Neuronal stem cell (in vitro differentiated cells): Measurements from ENCODE around the gene PRTG.

Experiments
- DNase-seq: peaks from one replicate; pipeline ENCODE4 v3.0.0-alpha.2; 2013; ENCODE audit warnings: low spot score
- H2AFZ ChIP-seq: one replicate; pipeline ENCODE4 v1.6.1; 2013; ENCODE audit warnings: mild to moderate bottlenecking, low read length, inconsistent platforms
- H2AK5ac ChIP-seq: 2 replicates; pipeline ENCODE4 v1.6.1; 2013; ENCODE audit warnings: low read depth, mild to moderate bottlenecking, inconsistent platforms, low read length, moderate library complexity, mixed read lengths
- H2BK120ac ChIP-seq: 2 replicates; pipeline ENCODE4 v1.6.1; 2013; ENCODE audit warnings: low read depth, mild to moderate bottlenecking, inconsistent platforms, low read length, moderate library complexity, mixed read lengths
- H2BK12ac ChIP-seq: one replicate; pipeline ENCODE4 v1.6.1; 2013; ENCODE audit warnings: low read length, inconsistent platforms
- H2BK15ac ChIP-seq: 2 replicates; pipeline ENCODE4 v1.6.1; 2013; ENCODE audit warnings: mild to moderate bottlenecking, low read length, inconsistent platforms, mixed read lengths
- H2BK5ac ChIP-seq: one replicate; pipeline ENCODE4 v1.6.1; 2013; ENCODE audit warnings: inconsistent platforms, mild to moderate bottlenecking, low read length, moderate library complexity
- H3K14ac ChIP-seq: one replicate; pipeline ENCODE4 v1.6.1; 2013; ENCODE audit warnings: low read length, inconsistent platforms
- H3K18ac ChIP-seq: 2 replicates; pipeline ENCODE4 v1.6.1; 2013; ENCODE audit warnings: low read length, inconsistent platforms
- H3K23ac ChIP-seq: 2 replicates; pipeline ENCODE4 v1.6.1; 2013; ENCODE audit warnings: low read depth, mild to moderate bottlenecking, mixed read lengths, low read length, inconsistent platforms; ENCODE audit not compliant: poor library complexity
- H3K27ac ChIP-seq: replicated peaks from 3 replicates; pipeline ENCODE4 v1.5.1; 2013; ENCODE audit warnings: low read length, inconsistent platforms
- H3K27me3 ChIP-seq, 3 experiments: 2 replicates each; pipeline ENCODE4 v1.6.1; 2013; ENCODE audit warnings: low read length in 3 of 3, mild to moderate bottlenecking in 2 of 3, inconsistent platforms in 1 of 3, low read depth in 1 of 3, mixed read lengths in 1 of 3, moderate library complexity in 1 of 3; ENCODE audit not compliant: control insufficient read depth in 3 of 3, insufficient read depth in 3 of 3
- H3K36me3 ChIP-seq, 2 donors: replicated peaks in 1 of 2; 2 replicates each; pipeline ENCODE4 v1.6.1; 2013; ENCODE audit warnings: low read length in 2 of 2; ENCODE audit not compliant: control insufficient read depth in 2 of 2, insufficient read depth in 2 of 2
- H3K4ac ChIP-seq: 2 replicates; pipeline ENCODE4 v1.6.1; 2013; ENCODE audit warnings: inconsistent platforms, mild to moderate bottlenecking, low read length, moderate library complexity
- H3K4me1 ChIP-seq, 2 donors: 1 replicate in 1 of 2; 2 replicates in 1 of 2; pipeline ENCODE4 v1.6.1; 2013; ENCODE audit warnings: low read length in 2 of 2, low read depth in 1 of 2; ENCODE audit not compliant: control insufficient read depth in 2 of 2, insufficient read depth in 1 of 2
- H3K4me2 ChIP-seq: one replicate; pipeline ENCODE4 v1.6.1; 2013; ENCODE audit warnings: mild to moderate bottlenecking, low read length, inconsistent platforms; ENCODE audit not compliant: insufficient read depth, poor library complexity, severe bottlenecking
- H3K4me3 ChIP-seq, 2 donors: 2 replicates each; pipeline ENCODE4 v1.5.1; 2013; ENCODE audit warnings: low read length in 2 of 2, mild to moderate bottlenecking in 2 of 2, inconsistent platforms in 1 of 2, moderate library complexity in 1 of 2
- H3K79me1 ChIP-seq: one replicate; pipeline ENCODE4 v1.6.1; 2013; ENCODE audit warnings: low read depth, mild to moderate bottlenecking, inconsistent platforms, low read length, moderate library complexity
- H3K9ac ChIP-seq: one replicate; pipeline ENCODE4 v1.6.1; 2013; ENCODE audit warnings: mild to moderate bottlenecking, low read depth, low read length, inconsistent platforms; ENCODE audit not compliant: poor library complexity
- H3K9me3 ChIP-seq, 2 donors: replicated peaks in 1 of 2; 2 replicates each; pipeline versions ENCODE3 to v1.6.1; 2013; ENCODE audit warnings: low read length in 2 of 2, mild to moderate bottlenecking in 2 of 2, inconsistent platforms in 1 of 2, low read depth in 1 of 2, mixed read lengths in 1 of 2, moderate library complexity in 1 of 2; ENCODE audit not compliant: control insufficient read depth in 2 of 2, insufficient read depth in 1 of 2
- H4K8ac ChIP-seq: one replicate; pipeline ENCODE4 v1.6.1; 2013; ENCODE audit warnings: low read depth, mild to moderate bottlenecking, inconsistent platforms, low read length, moderate library complexity
- H4K91ac ChIP-seq: one replicate; pipeline ENCODE4 v1.6.1; 2013; ENCODE audit warnings: low read length, low read depth, mild to moderate bottlenecking, inconsistent platforms; ENCODE audit not compliant: poor library complexity
- WGBS, 2 donors: extraction: QIAGEN DNeasy Blood & Tissue Kit; methylation state at CpG; one replicate each; pipeline ENCODE4 v1.1.7; 2013; ENCODE audit warnings: missing lambda C conversion rate in 2 of 2, mixed read lengths in 1 of 2; ENCODE audit not compliant: insufficient read length in 2 of 2, insufficient replicate concordance in 1 of 2; ENCODE audit errors: extremely low coverage in 2 of 2; 5-methylcytosine and 5-hydroxymethylcytosine counted together

PRTG gene

DNA sequence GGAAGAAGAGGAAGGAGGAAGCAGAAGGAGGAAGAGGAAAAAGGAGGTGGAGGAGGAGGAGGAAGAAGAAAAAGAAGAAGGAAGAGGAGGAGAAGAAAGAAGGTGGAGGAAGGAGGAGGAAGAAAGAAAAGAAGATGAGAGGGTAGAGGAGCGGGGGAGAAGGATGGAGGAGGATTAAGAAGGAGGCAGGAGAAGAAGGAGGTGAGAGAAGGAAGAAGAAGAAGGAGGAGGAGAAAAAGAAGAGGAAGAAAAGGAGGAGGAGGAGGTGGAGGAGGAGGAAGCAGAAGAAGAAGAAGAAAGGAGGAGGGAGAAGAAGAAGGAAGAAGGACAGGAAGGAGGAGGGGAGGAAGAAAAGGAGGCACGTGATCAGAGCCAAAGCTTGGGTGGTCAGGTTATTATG is 37.3 kb upstream of the PRTG start:
- Histone ChIP-seq H3K27me3 (no peaks in the 10 kb centered on the region), H2BK15ac (no peak overlapping the region), H2AFZ (no peak overlapping the region), H3K23ac (no peak overlapping the region), H3K9me3 (peaks cover 2 to 4% of the 10 kb centered on the region in 2 donors), H2BK12ac (no peak overlapping the region), H3K4me1 (peaks cover 5 to 11% of the 10 kb centered on the region in 2 donors), H4K91ac (no peak overlapping the region), H3K27ac (no peak overlapping the region), H2AK5ac (no peak overlapping the region), H3K36me3 (no peaks in the 10 kb centered on the region), H3K79me1 (no peaks in the 10 kb centered on the region), H4K8ac (no peak overlapping the region), H3K4me3 (no peak overlapping the region), H2BK5ac (no peak overlapping the region), H3K18ac (no peak overlapping the region), H3K14ac (no peak overlapping the region), H2BK120ac (no peak overlapping the region), H3K4ac (no peak overlapping the region), H3K9ac (no peak overlapping the region), H3K4me2 (no peak overlapping the region)
- WGBS, 2 donors = 100% methylated on average over 1 of the region's 2 CpGs
- no peak for DNase-seq

DNA sequence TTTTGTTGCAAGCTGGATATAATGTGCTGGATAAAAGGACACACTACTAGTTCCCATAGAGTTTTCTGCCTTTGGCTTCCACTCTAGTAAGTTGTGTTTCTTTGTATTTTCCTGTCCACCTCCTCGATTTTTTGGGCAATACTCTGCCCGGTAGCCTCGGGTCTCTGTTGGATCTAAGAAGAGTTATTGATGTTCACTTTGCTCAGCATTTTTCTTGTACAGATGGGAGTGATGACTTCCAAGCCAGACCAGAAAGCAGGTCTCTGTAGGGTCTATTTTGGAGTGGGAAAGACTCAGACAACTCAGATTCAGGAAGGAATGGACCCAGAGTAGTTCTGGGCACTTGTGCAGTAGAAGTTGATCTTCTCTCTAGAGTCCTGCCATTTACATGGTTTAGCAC is 36.0 kb upstream of the PRTG start:
- no peak overlapping the region for H2BK15ac ChIP-seq

DNA sequence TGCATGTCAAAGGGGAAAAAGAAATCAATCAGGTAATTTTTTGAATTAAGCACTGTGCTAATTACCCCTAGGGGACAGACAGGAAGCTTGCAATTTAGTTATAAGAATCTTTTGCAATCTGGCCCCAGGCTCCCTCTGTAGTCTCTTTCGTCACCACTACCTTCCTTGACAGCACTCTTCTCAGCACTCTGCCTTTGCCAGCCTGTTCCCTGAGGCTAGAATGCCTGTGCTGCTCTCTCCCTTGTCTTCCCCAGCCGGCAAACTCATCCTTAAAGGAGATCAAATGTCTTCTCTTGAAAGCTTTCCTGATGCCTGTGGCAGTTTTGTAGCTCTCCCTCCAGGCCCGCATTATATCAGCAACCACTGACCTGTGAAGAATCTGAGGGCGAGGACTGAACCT is 32.4 kb upstream of the PRTG start:
- WGBS, 2 donors = no CpG with 5 or more reads among the region's 4 CpGs
- H3K23ac ChIP-seq = no peak overlapping the region
- DNase-seq = no peak

More for the DNA sequence above, 36.0 kb upstream of the PRTG start:
- Histone ChIP-seq H3K27ac (no peak overlapping the region), H2BK5ac (no peak overlapping the region), H4K91ac (no peak overlapping the region), H3K9me3 (peaks cover 2 to 4% of the 10 kb centered on the region in 2 donors), H2AK5ac (no peak overlapping the region), H2AFZ (no peak overlapping the region), H3K18ac (no peak overlapping the region), H3K36me3 (no peaks in the 10 kb centered on the region), H3K23ac (no peak overlapping the region), H4K8ac (no peak overlapping the region), H2BK120ac (no peak overlapping the region), H3K4me2 (no peak overlapping the region), H3K4ac (no peak overlapping the region), H3K9ac (no peak overlapping the region), H2BK12ac (no peak overlapping the region), H3K14ac (no peak overlapping the region), H3K27me3 (no peaks in the 10 kb centered on the region), H3K79me1 (no peaks in the 10 kb centered on the region), H3K4me3 (no peak overlapping the region), H3K4me1 (peaks cover 12 to 16% of the 10 kb centered on the region in 2 donors)
- no CpG with 5 or more reads among the region's 3 CpGs for WGBS, 2 donors
- no peak for DNase-seq

DNA sequence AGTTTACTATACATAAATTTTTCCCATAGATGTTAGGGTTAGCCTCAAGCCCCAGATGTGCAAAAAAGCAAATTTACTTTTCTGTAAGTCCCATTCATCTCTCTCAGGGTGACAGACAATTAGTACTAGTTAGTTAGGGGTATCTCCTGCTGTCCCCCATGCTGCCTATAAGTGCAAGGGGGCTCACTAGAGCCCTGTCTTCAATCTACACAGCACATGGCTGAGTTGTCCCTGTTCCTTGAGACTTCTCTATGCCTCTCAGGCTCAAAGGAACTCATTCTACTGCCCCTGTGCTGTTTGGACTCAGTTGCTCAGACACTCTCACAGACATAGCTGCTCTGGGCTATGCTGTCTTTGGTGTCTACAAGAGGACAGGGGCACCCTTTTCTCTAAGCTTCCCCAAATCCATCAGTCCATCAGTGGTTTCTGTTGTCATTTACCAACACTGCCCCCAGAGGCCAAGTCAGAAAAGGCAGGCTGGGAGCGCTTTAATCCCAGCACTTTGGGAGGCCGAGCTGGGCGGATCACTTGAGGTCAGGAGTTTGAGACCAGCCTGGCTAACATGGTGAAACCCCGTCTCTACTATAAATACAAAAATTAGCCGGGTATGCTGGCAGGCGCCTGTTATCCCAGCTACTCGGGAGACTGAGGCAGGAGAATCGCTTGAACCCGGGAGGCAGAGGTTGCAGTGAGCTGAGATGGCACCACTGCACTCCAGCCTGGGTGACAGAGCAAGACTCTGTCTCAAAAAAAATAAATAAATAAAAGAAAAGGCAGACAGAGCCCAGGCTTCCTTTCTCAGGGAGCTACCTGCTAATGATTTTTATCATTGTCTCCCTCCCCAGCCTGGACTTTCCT is 31.4 kb upstream of the PRTG start:
- Histone ChIP-seq H4K91ac (no peak overlapping the region), H2BK12ac (no peak overlapping the region), H3K14ac (no peak overlapping the region), H3K9ac (no peak overlapping the region), H3K79me1 (no peaks in the 10 kb centered on the region), H3K18ac (no peak overlapping the region), H2BK15ac (no peak overlapping the region), H3K4me3 (no peak overlapping the region), H2AFZ (peak overlapping the region; percentile 37), H3K36me3 (no peaks in the 10 kb centered on the region), H3K9me3 (no peaks in the 10 kb centered on the region), H4K8ac (no peak overlapping the region), H2AK5ac (no peak overlapping the region), H3K4me1 (peaks cover 15 to 22% of the 10 kb centered on the region in 2 donors), H3K27ac (no peak overlapping the region), H3K4ac (no peak overlapping the region), H3K23ac (no peak overlapping the region), H3K27me3 (no peaks in the 10 kb centered on the region), H3K4me2 (no peak overlapping the region), H2BK5ac (no peak overlapping the region), H2BK120ac (no peak overlapping the region)
- WGBS, 2 donors = no CpG with 5 or more reads among the region's 9 CpGs
- peak; percentile 62 for DNase-seq

More for the DNA sequence above, 32.4 kb upstream of the PRTG start:
- Histone ChIP-seq H2BK5ac (no peak overlapping the region), H3K9ac (no peak overlapping the region), H3K27me3 (no peaks in the 10 kb centered on the region), H3K27ac (no peak overlapping the region), H3K14ac (no peak overlapping the region), H3K36me3 (no peaks in the 10 kb centered on the region), H3K4ac (no peak overlapping the region), H2BK120ac (no peak overlapping the region), H3K18ac (no peak overlapping the region), H2AFZ (no peak overlapping the region), H3K4me3 (no peak overlapping the region), H3K4me2 (peak overlapping the region; percentile 24), H2BK15ac (no peak overlapping the region), H2BK12ac (no peak overlapping the region), H2AK5ac (no peak overlapping the region), H4K91ac (no peak overlapping the region), H4K8ac (no peak overlapping the region), H3K79me1 (no peaks in the 10 kb centered on the region), H3K9me3 (no peaks in the 10 kb centered on the region), H3K4me1 (peaks cover 13 to 22% of the 10 kb centered on the region in 2 donors)
